ENCODE data around the gene TMEM30B.

Gene TMEM30B

GRCh38 chr14:61233436-61233956, 47.6 kb downstream of the TMEM30B start:
- no peak for DNase-seq (ENCODE audit: low read depth, low spot score)
- TF ChIP-seq CTCF (IDR thresholded peaks at IDR 0.05; ENCODE audit: insufficient read depth, low read length, missing control alignments), result no peak
- CTCF ChIA-PET, result interaction anchor here (1.3 to 1.4 kb wide), 2 partner anchors 15 to 130 kb away, joined by 3 read pairs; no protein-coding TSS in a partner anchor
- no peak overlapping the region for H3K4me3 ChIP-seq (ENCODE audit: low read depth, low read length)
- POLR2A ChIA-PET, result no interaction called here

- POLR2A ChIA-PET, result no interaction called here
Observed at GRCh38 chr14:61231810-61232209, 49.3 kb downstream of the TMEM30B start.

GRCh38 chr14:61229981-61230380, 51.2 kb downstream of the TMEM30B start:
- DNase-seq (ENCODE audit: low read depth, low spot score), result no peak
- no peak overlapping the region for H3K4me3 ChIP-seq (ENCODE audit: low read depth, low read length)
- no peak for TF ChIP-seq CTCF (IDR thresholded peaks at IDR 0.05; ENCODE audit: insufficient read depth, low read length, missing control alignments)
- ChIA-PET POLR2A (no interaction called here), CTCF (interaction anchor here (1.4 kb wide), 2 partner anchors 16 to 24 kb away, joined by 3 to 4 read pairs; no protein-coding TSS in a partner anchor)

More at GRCh38 chr14:61231810-61232209, 49.3 kb downstream of the TMEM30B start:
- H3K4me3 ChIP-seq (ENCODE audit: low read depth, low read length), result no peak overlapping the region
- DNase-seq (ENCODE audit: low read depth, low spot score), result no peak
- no peak for TF ChIP-seq CTCF (IDR thresholded peaks at IDR 0.05; ENCODE audit: insufficient read depth, low read length, missing control alignments)
- CTCF ChIA-PET, result interaction anchor here (1.4 kb wide), 1 partner anchor 128 kb away, joined by 3 read pairs; no protein-coding TSS in a partner anchor

- no peak for DNase-seq (ENCODE audit: low read depth, low spot score)
- CTCF ChIA-PET, result interaction anchor here (1.4 kb wide), 2 partner anchors 15 to 24 kb away, joined by 3 to 4 read pairs; no protein-coding TSS in a partner anchor
- no peak overlapping the region for H3K4me3 ChIP-seq (ENCODE audit: low read depth, low read length)
- POLR2A ChIA-PET, result no interaction called here
- no peak for TF ChIP-seq CTCF (IDR thresholded peaks at IDR 0.05; ENCODE audit: insufficient read depth, low read length, missing control alignments)
Observed at GRCh38 chr14:61229475-61229888, 51.7 kb downstream of the TMEM30B start.

GRCh38 chr14:61227884-61228591, 53.1 kb downstream of the TMEM30B start:
- POLR2A ChIA-PET, result no interaction called here
- CTCF ChIA-PET, result interaction anchor here (0.7 kb wide), 1 partner anchor 13 kb away, joined by 3 read pairs; no protein-coding TSS in a partner anchor
- no peak for TF ChIP-seq CTCF (IDR thresholded peaks at IDR 0.05; ENCODE audit: insufficient read depth, low read length, missing control alignments)
- no peak overlapping the region for H3K4me3 ChIP-seq (ENCODE audit: low read depth, low read length)
- no peak for DNase-seq (ENCODE audit: low read depth, low spot score)
